ENCODE results near the gene POLR1E. TPM values are rescaled to one million over a fixed set of nuclear protein-coding genes. Genes with fewer than 3 reads are reported as not detected.
A peak's percentile ranks its signal among the peaks of the same experiment; 100 is the strongest.

Gene POLR1E
- total RNA-seq, 1 donor from 2014 or later: 27.0 TPM

- no peak for DNase-seq (ENCODE audit: low read depth)
Measured at GRCh38 chr9:37534901-37535300, 49.2 kb downstream of the POLR1E start.

- no peak for DNase-seq (ENCODE audit: low read depth)
Measured at GRCh38 chr9:37538099-37538498, 52.4 kb downstream of the POLR1E start.

GRCh38 chr9:37539634-37540033 is 53.9 kb downstream of the POLR1E start:
- no peak for DNase-seq (ENCODE audit: low read depth)

- peak; percentile 22 for DNase-seq (ENCODE audit: low read depth)
Measured at GRCh38 chr9:37540634-37541033, 54.9 kb downstream of the POLR1E start.

- no peak for DNase-seq (ENCODE audit: low read depth)
Measured at GRCh38 chr9:37541465-37541864, 55.7 kb downstream of the POLR1E start.

- DNase-seq (ENCODE audit: low read depth): no peak
Measured at GRCh38 chr9:37542488-37542887, 56.7 kb downstream of the POLR1E start.

- DNase-seq (ENCODE audit: low read depth): peak; percentile 25
Measured at GRCh38 chr9:37542895-37543294, 57.1 kb downstream of the POLR1E start.

GRCh38 chr9:37543468-37543867 is 57.7 kb downstream of the POLR1E start:
- no peak for DNase-seq (ENCODE audit: low read depth)

GRCh38 chr9:37547328-37547878 is 61.7 kb downstream of the POLR1E start:
- DNase-seq (ENCODE audit: low read depth): no peak

- peak; percentile 12 for DNase-seq (ENCODE audit: low read depth)
Measured at GRCh38 chr9:37549527-37549926, 63.8 kb downstream of the POLR1E start.

GRCh38 chr9:37550781-37551180 is 65.0 kb downstream of the POLR1E start:
- DNase-seq (ENCODE audit: low read depth): no peak

GRCh38 chr9:37551468-37551867 is 65.7 kb downstream of the POLR1E start:
- DNase-seq (ENCODE audit: low read depth): no peak

GRCh38 chr9:37551888-37552287 is 66.1 kb downstream of the POLR1E start:
- no peak for DNase-seq (ENCODE audit: low read depth)

Other genes starting within 250 kb of the POLR1E start
- 152 and 169 TPM in 2 replicates for gene GRHPR, start 63.3 kb upstream of the POLR1E start, total RNA-seq
- gene ZBTB5, start 20.5 kb upstream of the POLR1E start, total RNA-seq: 8.3 and 21.3 TPM in 2 replicates
- gene FBXO10, start 90.4 kb downstream of the POLR1E start, total RNA-seq: 5.7 and 12.1 TPM in 2 replicates
- 97.5 and 125 TPM in 2 replicates for gene TOMM5, start 106.6 kb downstream of the POLR1E start, total RNA-seq
- 0.10 TPM in 1 of 2 replicates, not detected in the other for gene FRMPD1, start 165.0 kb downstream of the POLR1E start, total RNA-seq

All from renal cortical epithelial cell (primary cell).